Activated CD4-positive, alpha-beta T cell treated with anti-CD3 and anti-CD28 coated beads for 48 hours (primary cell): ENCODE measurements around the gene ARHGAP31.
"Not testable (repeated sequence)": the region's sequence is repeated elsewhere in the genome, so short reads cannot be mapped to it uniquely, and the experiment has no call there.

Source experiments
- DNase-seq: peaks from one replicate; pipeline ENCODE4 v3.0.0-alpha.2; 2020

ARHGAP31 gene

GRCh38 chr3:119293871-119294695 is at the start of gene ARHGAP31:
Gene ARHGAP31 (plus strand): TSS chr3:119294383. CDS start chr3:119294905, 522 bp downstream.
- peak; percentile 91 for DNase-seq

- no peak for DNase-seq
These were observed 48.4 kb upstream of the ARHGAP31 start for GRCh38 chr3:119245778-119246177.

GRCh38 chr3:119255214-119255613 is 39.0 kb upstream of the ARHGAP31 start:
- DNase-seq, result no peak

- no peak for DNase-seq
These were observed 37.1 kb upstream of the ARHGAP31 start for GRCh38 chr3:119257111-119257510.

- DNase-seq, result no peak
These were observed 36.4 kb upstream of the ARHGAP31 start for GRCh38 chr3:119257654-119258410.

GRCh38 chr3:119258915-119259314 is 35.3 kb upstream of the ARHGAP31 start:
- DNase-seq, result no peak

- no peak for DNase-seq
These were observed 34.4 kb upstream of the ARHGAP31 start for GRCh38 chr3:119259821-119260220.

GRCh38 chr3:119261055-119261454 is 33.1 kb upstream of the ARHGAP31 start:
- no peak for DNase-seq

GRCh38 chr3:119270212-119270611 is 24.0 kb upstream of the ARHGAP31 start:
- DNase-seq, result not testable (repeated sequence)

GRCh38 chr3:119276680-119277079 is 17.5 kb upstream of the ARHGAP31 start:
- DNase-seq, result no peak

GRCh38 chr3:119279101-119279554 is 15.1 kb upstream of the ARHGAP31 start:
- DNase-seq, result no peak

GRCh38 chr3:119279584-119280243 is 14.5 kb upstream of the ARHGAP31 start:
- DNase-seq, result no peak

GRCh38 chr3:119288669-119289403 is 5.3 kb upstream of the ARHGAP31 start:
- no peak for DNase-seq

GRCh38 chr3:119289404-119289770 is 4.8 kb upstream of the ARHGAP31 start:
- DNase-seq, result no peak

GRCh38 chr3:119290613-119291012 is 3.6 kb upstream of the ARHGAP31 start:
- DNase-seq, result no peak

- no peak for DNase-seq
These were observed 3.0 kb upstream of the ARHGAP31 start for GRCh38 chr3:119291062-119291700.

- DNase-seq, result peak; percentile 29
These were observed 1.5 kb upstream of the ARHGAP31 start for GRCh38 chr3:119292666-119293065.

GRCh38 chr3:119293105-119293870 is 895 bp upstream of the ARHGAP31 start:
- DNase-seq, result no peak

GRCh38 chr3:119294696-119295671 is 801 bp downstream of the ARHGAP31 start:
- DNase-seq, result peak; percentile 64
